Measurements from ENCODE around the gene MCCC2.
A peak's percentile ranks its signal among the peaks of the same experiment; 100 is the strongest.
"Not testable (repeated sequence)": the region's sequence is repeated elsewhere in the genome, so short reads cannot be mapped to it uniquely, and the experiment has no call there.

Gene MCCC2

DNA sequence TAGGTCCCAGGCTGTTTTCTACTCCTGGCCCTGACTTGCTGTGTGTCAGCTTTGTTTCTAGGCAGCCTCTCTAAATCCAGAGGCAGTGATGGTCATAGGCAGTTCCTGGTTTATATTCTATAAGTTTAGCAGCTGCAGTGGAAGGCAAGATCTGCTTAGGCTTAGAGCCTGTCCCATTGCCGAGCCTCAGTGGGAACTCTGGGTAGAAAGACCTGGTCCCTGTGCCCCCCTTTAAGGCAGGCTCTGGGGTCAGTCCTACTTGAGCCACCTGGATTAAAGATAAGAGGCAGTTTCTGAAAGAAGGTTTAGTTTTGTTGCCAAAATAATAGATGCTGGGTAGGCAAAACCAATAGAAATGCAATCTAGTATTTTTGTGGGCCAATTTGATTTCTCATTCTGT lies 13.6 kb downstream of the MCCC2 start:
- DNase-seq = no peak

- DNase-seq = no peak
Measured at GRCh38 chr5:71601222-71602026, 14.3 kb downstream of the MCCC2 start.

DNA sequence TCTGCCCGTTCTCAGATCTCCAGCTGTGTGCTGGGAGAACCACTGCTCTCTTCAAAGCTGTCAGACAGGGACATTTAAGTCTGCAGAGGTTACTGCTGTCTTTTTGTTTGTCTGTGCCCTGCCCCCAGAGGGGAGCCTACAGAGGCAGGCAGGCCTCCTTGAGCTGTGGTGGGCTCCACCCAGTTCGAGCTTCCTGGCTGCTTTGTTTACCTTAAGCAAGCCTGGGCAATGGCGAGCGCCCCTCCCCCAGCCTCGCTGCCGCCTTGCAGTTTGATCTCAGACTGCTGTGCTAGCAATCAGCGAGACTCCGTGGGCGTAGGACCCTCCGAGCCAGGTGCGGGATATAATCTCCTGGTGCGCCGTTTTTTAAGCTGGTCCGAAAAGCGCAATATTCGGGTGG lies 22.8 kb downstream of the MCCC2 start:
- not testable (repeated sequence) for DNase-seq

GRCh38 chr5:71615809-71616208 lies 28.7 kb downstream of the MCCC2 start:
- no peak for DNase-seq

DNA sequence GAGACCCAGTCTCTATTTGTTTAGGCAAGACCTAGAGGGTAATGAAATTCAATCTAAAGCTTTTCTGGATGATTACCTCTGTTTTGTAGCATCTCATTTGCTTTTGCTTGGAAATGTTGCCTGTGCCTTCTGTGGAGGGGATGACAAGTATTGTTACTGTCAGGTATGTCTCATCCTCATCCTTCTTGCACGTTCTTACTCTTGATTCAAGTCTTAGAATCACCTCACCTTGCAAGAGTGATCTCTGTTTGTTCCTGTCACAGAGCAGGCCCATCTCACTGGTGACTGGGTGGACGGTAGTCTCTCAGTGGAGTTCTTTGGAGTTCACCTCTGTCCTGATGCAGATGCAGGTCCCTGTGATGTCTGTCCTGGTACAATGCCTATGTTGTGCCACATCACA lies 33.5 kb downstream of the MCCC2 start:
- no peak for DNase-seq

GRCh38 chr5:71621268-71621667 lies 34.1 kb downstream of the MCCC2 start:
- DNase-seq = no peak

GRCh38 chr5:71621741-71622140 lies 34.6 kb downstream of the MCCC2 start:
- no peak for DNase-seq

- no peak for DNase-seq
Measured at GRCh38 chr5:71623221-71623794, 36.2 kb downstream of the MCCC2 start.

DNA sequence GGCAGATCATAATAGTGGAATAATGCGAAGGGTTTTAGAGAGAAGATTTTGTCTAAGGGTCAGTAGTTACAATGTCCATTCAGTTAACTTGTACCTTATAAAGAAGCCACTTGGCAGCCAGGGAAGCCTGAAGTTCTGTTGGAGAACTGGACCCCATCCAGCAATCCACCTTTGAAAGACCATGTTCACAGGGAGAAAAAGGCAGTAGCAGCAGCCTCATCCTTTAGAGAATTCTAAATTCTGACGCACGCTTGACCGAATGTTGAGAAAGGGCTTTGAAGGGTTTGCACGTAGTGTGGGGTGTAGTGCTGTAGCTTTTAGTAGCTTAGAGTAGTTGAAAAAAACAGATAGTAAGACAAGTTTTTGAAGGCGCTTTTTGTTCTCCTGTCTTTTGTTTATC lies 42.8 kb downstream of the MCCC2 start:
- no peak for DNase-seq

DNA sequence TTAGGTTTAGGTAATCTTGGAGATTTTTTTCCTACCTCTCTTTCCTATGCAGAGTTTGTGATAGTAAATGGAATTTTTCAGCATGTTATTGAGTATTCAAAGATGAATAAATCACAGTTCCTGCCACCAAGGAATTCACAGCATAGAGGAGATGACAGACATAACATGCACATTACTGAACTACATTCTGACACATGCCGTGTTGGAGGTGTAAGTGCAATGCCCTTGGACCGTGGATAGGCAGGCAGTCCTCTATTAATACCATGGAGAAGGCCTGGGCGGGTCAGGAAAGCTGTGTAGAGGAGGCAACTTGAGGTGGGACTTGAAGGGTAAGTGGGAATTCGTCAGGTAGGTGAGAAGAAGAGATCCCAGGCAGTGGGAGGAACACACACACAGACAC lies 43.9 kb downstream of the MCCC2 start:
- DNase-seq = peak; percentile 1

- no peak for DNase-seq
Measured at GRCh38 chr5:71632168-71632567, 45.0 kb downstream of the MCCC2 start.

GRCh38 chr5:71633255-71634155 lies 46.4 kb downstream of the MCCC2 start:
- DNase-seq = no peak

- DNase-seq = no peak
Measured at GRCh38 chr5:71637133-71637532, 50.0 kb downstream of the MCCC2 start.

DNA sequence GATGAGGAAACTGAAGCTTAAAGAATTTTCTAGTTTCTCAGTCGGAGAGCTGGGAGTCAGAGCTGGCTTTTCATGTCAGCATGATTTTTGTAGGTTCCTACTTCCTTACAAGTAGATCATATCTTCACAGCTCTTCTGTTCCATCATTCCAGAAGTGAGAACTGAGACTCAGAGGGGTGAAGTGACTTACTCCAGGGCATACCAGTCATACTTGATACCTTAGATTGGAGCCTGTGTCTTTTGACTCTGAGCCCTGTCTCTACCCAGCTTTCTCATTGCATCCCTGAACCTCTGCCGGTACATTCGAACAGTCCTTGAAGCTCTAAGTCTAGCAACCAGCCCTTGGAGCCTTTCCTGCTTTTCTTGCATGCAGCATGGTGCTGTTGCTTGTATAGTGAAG lies 53.3 kb downstream of the MCCC2 start:
- no peak for DNase-seq

DNA sequence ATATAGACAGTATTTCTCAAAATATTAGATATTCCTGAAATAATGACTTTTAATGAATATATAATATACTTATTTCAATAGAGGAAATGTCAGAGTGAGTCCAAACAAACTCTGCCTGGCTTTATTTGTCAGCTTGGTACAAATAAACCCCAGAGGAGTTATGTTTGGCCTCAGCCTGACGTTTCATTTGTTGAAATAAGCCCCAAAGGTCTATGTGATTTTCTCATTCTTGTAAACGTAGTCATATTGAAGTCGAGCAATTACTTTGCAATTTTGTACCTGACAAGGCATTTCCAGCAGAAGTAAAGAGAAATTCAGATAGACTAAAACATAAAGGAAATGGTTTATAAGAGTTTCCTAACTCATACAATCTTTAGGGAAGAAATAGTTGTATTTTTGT lies 57.9 kb downstream of the MCCC2 start:
- DNase-seq = no peak

- DNase-seq = not testable (repeated sequence)
Measured at GRCh38 chr5:71650940-71651339, 63.8 kb downstream of the MCCC2 start.

DNA sequence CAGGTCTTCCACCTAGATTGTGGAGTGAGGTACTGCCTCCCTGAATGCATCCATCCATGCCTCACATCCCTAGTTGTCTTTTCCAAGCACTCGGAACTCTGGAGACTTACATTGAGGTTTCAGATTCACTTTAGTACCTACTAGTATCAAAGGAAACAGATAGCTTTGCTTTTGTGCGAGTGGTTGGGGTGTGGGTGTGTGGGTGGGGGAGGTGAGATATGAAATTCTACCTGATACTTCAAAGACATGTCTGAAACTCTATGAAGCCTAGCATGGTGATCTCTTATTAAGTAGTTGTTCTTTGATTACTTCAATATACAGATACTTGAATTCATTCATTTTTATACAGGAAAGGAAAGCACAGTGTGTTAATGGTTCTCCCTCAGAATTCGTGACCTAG lies 64.4 kb downstream of the MCCC2 start:
- no peak for DNase-seq

DNA sequence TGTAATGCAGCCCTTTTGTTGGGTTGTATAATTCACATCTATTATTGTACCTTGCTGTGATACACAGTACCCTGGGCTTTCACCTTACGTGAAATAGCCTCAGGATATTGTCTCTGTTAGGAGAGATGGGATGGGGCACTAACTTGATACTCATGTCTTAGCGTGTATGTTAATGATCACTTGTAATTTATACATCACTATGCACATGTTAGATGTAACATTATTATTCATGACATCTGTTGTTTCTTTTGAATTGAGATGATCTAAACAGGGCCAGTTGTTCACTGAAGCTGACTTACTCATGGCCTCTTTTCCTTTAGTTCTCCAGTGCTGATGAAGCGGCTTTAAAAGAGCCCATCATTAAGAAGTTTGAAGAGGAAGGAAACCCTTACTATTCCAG lies 65.2 kb downstream of the MCCC2 start:
- no peak for DNase-seq

DNA sequence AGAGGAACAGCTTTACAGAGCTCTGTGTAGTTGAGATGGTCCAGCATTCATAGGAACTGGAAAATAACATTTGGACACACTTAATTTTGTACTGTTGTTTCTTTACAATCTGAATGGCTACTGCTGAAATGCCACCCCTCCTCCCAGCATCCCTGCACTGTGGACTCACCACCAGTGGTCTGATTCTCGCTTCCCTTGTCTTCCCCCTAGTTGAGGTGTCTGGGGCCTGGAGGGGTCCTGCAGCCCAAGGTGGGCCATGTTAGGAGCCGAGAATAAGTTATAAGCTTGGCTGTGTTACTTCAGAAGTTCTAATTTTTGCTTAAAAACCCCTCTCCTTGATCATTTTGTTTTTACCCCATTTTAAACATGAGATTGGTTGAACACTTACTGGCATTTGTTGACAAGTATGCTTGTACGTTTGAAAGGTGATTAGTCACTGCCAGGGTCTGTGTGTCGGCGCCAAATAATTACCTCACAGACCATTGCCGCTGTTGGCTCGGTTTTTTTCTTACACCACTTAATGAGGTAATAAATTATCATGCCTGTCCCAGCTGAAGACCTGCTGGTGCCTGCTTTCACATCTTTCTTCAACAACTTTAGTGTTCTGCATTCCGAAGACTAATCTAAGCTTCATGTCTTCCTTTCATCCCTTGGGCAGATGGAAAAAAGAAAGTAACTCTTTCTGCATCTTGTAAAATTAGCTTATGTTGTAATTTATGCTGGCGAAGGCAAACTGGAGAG lies 65.8 kb downstream of the MCCC2 start:
- DNase-seq = no peak

- no peak for DNase-seq
Measured at GRCh38 chr5:71658916-71659662, 71.9 kb downstream of the MCCC2 start.

- no peak for DNase-seq
Measured at GRCh38 chr5:71662381-71662780, 75.2 kb downstream of the MCCC2 start.

Measured in retina (tissue), 1 donor.